ENCODE data around the gene NR4A1. TPM values are rescaled to one million over a fixed set of nuclear protein-coding genes. Genes with fewer than 3 reads are reported as not detected.

The NR4A1 gene
- total RNA-seq, 1 donor from 2014 or later = 46.1 TPM

GRCh38 chr12:52035190-52035589 is 16.1 kb upstream of the NR4A1 start:
- intact Hi-C loops (cut with DNase I) = no loop called here
- ATAC-seq (ENCODE audit: poor library complexity) = no peak
- no peak for DNase-seq

DNA sequence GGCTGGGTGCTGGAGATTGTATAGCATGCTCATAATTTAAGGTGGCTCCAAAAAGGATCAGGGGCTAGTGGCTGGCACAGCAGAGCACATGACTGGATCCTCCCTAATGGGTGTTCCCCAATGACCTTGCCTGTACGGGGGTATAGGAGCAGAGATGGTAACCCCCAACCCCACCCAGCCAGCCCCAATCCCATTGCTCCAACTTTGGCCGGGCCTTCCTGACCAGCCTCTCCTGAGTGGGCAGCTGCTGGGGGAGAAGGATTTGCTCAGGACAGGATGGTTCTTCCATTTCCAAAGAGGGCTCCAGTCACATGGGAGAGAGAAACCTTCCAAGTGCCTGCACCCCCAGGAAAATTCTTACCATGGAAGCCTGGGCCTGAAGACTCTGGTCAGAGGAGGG is 15.3 kb upstream of the NR4A1 start:
- intact Hi-C loops (cut with DNase I) = no loop called here
- DNase-seq (no peak), ATAC-seq (ENCODE audit: poor library complexity) (no peak)

DNA sequence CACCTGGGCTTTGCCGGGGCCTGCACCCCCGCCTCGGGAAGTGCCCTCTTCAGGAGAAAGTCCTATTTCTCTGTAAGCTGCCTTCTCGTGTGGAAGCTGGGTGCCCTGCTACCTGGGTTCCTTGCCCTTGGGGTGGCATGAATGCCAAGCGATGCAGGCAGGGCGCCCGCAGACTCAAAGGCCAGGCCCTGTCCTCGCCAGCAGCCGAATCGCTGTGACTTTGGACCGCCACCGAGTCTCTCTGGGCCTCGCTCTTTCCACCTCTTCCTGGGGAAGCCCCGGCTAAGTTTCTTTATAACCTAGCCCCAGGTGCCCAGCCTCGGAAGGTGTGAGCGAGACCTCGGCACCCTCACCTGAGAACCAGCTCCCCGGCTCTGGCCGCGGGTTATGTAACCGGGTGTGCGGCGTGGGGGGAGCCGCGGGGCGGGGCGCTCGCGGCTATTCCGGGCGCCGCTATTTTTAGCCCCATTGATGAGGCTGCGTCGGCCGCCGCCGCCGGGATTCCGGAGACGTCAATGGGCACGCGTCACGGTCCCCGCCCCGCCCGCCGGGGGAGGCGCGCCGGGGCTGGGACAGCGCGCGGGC is 14.6 kb upstream of the NR4A1 start:
- peak; percentile 71 for ATAC-seq (ENCODE audit: poor library complexity)
- intact Hi-C loops (cut with DNase I) = no loop called here
- DNase-seq = peak; percentile 93

DNA sequence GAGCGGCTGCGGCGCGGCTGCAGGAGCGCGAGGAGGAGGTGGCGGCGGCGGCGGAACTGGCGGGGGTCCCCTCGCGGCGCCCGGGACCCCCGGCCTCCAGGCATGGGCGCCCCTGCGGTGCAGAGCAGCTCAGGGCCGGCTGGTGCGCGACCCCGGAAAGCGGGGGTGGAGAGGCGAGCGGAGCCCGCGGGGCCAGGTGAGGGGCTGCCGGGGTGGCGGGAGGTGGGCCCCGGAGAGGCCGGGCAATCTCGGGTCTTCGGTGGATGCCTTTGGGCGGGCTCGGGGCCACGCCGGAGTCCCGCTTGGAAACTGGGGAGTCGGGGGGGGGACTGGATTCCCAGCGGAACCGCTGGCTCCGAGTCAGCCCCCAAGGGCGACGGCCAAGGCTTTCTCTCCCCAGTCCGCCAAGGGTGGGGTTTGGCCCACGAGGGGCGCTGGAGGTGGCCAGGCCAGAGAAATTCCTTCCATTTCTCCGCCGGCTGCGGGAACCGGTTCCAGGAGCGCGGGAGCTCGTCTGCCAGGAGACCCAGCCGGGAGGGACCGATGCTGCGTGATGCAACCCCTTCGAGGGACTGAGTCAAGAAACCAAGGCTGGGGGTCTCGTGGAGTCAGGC is 13.9 kb upstream of the NR4A1 start:
- DNase-seq (peak; percentile 75), ATAC-seq (ENCODE audit: poor library complexity) (no peak)
- intact Hi-C loops (cut with DNase I) = no loop called here

GRCh38 chr12:52038447-52038846 is 12.8 kb upstream of the NR4A1 start:
- intact Hi-C loops (cut with DNase I) = no loop called here
- DNase-seq (no peak), ATAC-seq (ENCODE audit: poor library complexity) (no peak)

GRCh38 chr12:52041035-52041434 is 10.2 kb upstream of the NR4A1 start:
- DNase-seq (no peak), ATAC-seq (ENCODE audit: poor library complexity) (no peak)
- intact Hi-C loops (cut with DNase I) = no loop called here

DNA sequence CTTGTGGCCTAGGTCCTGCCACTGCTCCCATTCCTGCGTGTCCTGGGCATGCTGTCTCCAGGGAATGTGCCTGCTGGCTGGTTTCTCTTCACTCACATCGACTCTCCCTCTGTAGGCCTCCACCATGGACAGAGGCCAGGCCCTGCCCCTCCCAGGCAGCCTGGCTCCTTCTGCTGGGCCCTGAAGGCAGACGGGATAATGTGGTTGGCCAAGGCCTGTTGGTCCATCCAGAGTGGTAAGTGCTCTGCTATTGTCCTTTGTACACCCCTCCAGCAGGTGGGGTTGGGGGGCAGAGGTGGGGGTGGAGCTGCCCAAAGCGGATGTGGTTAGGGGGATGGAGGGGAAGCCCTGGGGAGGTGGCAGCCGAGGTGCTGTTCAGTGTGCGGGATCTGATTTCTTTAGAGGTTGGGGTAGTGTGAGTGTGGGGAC is 9.5 kb upstream of the NR4A1 start:
- peak; percentile 79 for DNase-seq
- peak; percentile 30 for ATAC-seq (ENCODE audit: poor library complexity)
- intact Hi-C loops (cut with DNase I) = no loop called here

DNA sequence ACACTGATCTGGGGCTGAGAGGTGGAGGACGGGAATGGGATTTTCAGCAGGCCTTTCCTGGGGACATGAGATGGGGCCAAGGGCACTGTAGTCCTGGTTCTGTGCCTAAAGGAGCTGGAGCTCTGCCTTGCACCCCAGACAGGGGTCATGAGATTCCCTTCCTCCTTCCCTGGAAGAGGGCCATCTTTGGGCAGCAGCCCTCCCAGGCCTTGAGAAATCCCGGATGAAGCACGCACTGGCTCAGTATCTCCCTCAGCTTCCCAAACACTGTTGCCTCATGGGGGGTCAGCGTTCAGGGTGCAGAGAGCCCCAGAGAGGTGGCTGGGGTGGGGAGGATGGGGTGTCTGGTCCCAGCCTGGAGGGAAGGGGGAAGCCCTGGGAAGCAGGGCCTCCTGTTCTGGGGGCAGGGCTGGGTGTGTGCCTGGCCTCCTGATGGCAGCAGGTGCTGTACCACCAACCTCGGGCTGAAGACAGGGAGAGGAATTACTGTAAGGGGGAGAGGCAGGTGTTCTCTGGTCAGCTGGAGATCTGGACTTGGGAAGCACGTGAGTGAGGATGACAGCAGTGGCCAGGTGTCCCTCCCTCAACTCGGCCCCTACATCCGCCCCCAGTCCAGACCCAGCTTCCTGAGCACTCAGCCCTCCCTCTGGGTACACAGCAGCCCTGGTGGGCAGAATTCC is 8.4 kb upstream of the NR4A1 start:
- no peak for ATAC-seq (ENCODE audit: poor library complexity)
- intact Hi-C loops (cut with DNase I) = no loop called here
- DNase-seq = no peak

GRCh38 chr12:52043386-52044212 is 7.6 kb upstream of the NR4A1 start:
- intact Hi-C loops (cut with DNase I) = no loop called here
- DNase-seq (peak; percentile 89), ATAC-seq (ENCODE audit: poor library complexity) (peak; percentile 77)

DNA sequence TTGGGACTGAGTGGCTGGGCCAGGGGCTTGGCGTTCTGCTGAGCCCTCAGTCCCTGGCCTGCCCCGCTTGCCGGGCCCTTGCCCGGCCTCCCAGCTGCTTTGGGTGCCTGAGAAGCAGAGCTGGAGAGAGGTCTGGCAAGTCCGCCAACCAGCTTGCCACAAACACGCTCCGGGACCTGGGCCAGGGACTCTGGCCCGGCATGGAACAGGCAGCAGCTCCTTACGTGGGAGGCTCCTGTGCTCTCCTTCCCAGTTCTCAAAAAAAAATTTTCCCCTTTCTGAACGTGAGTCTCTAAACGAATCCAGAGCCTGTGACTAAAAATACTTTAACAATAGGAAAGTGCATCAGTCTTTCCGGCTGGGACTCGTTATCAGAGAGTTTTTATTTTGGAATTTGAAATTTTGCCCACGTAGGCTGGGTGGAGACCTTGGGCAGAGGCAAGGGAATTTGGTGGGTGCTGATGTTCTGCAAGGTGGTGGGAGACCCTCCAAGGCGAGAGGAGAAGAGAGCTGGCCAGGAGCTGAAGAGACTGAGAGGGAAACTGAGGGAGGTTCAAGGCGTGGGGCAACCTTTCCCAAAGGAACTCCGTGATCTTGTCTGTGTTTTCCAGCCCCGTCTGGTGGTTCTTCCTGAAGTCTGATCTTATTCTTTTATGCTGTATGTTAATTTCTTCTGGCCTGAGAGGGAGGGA is 6.8 kb upstream of the NR4A1 start:
- DNase-seq (peak; percentile 91), ATAC-seq (ENCODE audit: poor library complexity) (peak; percentile 78)
- intact Hi-C loops (cut with DNase I) = no loop called here

- intact Hi-C loops (cut with DNase I) = no loop called here
- DNase-seq = peak; percentile 79
- no peak for ATAC-seq (ENCODE audit: poor library complexity)
Observed at GRCh38 chr12:52045794-52046199, 5.4 kb upstream of the NR4A1 start.

DNA sequence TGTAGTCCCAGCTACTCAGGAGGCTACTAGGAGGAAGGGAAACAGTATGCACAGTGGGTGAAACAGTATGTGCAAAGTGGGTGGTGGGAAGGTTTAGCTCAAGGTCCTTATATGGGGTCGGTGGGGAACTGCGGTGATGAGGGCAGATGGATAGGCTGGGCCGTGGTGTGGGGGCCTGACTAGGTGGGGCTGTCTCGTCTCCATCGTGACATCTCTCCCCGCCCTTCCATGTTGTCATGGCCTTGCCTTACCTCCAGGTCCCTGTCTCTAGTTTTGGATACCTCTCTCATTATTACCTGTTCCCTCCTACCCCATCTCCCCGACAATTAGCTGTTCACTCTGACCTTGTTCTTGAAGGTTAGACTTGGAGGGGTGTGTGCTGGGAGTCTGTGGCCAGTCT is 4.4 kb upstream of the NR4A1 start:
- DNase-seq (no peak), ATAC-seq (ENCODE audit: poor library complexity) (no peak)
- intact Hi-C loops (cut with DNase I) = no loop called here

DNA sequence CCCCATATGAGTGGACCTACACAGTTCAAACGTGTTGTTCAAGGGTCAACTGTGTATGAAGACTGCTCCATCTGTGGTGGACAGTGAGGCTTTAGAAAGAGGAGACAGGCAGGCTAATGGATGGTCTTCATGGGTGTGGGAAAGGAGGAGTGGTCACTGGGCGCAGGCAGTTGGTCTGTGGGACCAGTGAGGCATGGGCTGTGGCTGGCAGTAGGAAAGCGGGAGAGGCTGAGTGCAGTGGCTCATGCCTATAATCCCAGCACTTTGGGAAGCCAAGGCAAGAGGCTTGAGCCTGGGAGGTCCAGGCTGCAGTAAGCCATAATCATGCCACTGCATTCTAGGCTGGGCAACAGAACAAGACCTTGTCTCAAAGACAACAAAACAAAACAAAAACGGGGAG is 2.0 kb upstream of the NR4A1 start:
- DNase-seq (no peak), ATAC-seq (ENCODE audit: poor library complexity) (no peak)
- intact Hi-C loops (cut with DNase I) = no loop called here

- intact Hi-C loops (cut with DNase I) = no loop called here
- DNase-seq = no peak
- no peak for ATAC-seq (ENCODE audit: poor library complexity)
Observed at GRCh38 chr12:52049688-52050087, 1.6 kb upstream of the NR4A1 start.

- ATAC-seq (ENCODE audit: poor library complexity) = no peak
- intact Hi-C loops (cut with DNase I) = no loop called here
- peak; percentile 68 for DNase-seq
Observed at GRCh38 chr12:52050116-52050757, 1.0 kb upstream of the NR4A1 start.

DNA sequence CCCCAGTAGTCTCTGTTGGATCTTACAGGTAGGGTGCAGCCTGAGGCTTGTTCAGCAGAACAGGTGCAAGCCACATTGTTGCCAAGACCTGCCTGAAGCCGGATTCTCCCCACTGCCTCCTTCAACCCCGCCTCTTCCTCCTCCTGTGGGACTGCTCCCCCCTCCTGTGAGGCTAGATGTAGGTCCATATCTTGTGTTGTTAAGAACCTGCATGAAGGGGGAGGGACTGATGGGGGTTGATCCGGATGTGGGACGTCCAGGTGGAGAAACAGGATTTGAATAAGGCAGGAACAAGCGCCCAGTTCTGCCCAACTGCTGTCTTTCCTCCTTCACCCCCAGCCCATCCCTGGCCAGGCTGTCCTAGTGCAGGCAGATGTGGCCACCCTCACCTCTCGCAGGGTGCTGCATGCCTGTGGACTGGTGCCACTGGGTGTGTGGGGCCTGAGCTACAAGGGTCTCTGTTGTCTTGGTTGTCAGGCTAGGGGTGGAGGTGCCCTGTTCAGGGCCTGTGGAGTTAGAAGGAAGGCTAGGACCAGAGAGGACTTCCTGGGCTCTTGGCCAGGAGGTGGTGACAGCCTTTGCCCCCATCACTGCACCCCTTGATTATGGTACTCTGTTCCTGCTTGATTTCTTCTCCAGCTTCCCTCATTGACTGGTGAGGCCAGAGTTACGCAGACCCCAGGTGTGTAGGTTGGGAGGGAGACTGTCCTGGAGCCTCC is 1.4 kb downstream of the NR4A1 start:
- DNase-seq = no peak
- intact Hi-C loops (cut with DNase I) = no loop called here
- ATAC-seq (ENCODE audit: poor library complexity) = no peak

DNA sequence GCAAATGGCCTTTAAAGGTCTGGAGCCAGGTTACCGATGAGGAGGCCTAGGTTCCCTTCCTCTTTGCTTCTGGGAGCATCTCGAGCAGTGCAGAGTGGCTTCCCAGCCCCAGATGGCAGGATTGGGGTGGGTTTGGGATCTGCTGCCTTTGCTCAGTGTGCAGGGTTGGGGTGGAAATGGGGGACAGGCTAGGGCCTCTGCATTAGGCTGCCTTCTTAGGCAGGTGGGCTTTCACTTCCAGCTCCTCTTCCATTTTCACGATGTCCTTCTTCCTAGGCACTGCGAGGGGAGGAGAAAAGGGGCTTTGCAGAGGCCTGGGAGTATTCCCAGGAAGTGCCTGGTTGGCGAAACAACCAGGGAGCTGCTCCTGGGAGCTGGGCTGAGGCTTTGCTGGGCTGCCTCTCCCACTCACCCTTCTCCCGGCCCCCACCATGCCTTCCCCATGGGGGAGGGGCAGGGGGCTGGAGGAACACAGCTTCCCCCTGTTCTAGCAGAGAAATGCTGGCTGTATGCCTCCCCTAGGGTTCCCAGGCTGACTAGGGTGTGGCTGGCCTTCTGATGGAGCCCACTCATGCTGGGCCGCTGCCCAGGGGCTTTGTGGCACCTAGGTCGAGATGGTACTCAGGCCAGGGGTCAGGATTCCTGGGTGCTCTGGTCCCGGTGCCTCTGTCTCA is 2.4 kb downstream of the NR4A1 start:
- ATAC-seq (ENCODE audit: poor library complexity) (no peak), DNase-seq (no peak)
- intact Hi-C loops (cut with DNase I) = no loop called here
